ENCODE measurements around the gene LZTS2.

DNA sequence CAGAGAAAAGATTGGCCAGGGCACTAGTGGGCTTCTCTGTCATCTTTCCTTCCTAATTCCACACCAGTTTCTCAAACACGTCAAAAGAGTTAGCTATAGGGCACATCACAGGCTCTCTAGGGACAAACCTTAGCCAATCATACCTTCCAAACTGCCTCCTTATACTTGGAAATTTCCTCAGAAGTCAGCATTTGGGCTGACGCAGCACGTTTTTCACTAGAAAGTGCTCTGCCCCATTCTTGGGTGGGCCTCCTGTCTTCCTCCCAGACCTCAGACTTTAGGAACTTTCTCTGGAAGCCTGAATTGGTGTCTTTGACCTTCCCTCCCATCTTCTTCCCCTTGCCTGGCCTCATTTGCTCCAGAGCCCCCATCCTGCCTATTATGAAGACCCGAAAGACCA is 42.5 kb downstream of the LZTS2 start:
- no peak for TF ChIP-seq USF2 (IDR thresholded peaks at IDR 0.05; ENCODE audit: borderline replicate concordance, low read depth, low read length)
- no peak for TF ChIP-seq NRF1 (IDR thresholded peaks at IDR 0.05; ENCODE audit: low read depth, low read length)
- TF ChIP-seq CTCF (IDR thresholded peaks at IDR 0.05), result no peak
- no peak for TF ChIP-seq GABPA (IDR thresholded peaks at IDR 0.05; ENCODE audit: low read depth)
- TF ChIP-seq POLR2AphosphoS5 (IDR thresholded peaks at IDR 0.05; ENCODE audit: low read depth, low read length), result no peak
- no peak for TF ChIP-seq EZH2phosphoT487 (IDR thresholded peaks at IDR 0.05; ENCODE audit: borderline replicate concordance, low read depth)
- no peak for TF ChIP-seq SMC3 (IDR thresholded peaks at IDR 0.05; ENCODE audit: low read depth, low read length)
- no peak for TF ChIP-seq SIN3A (IDR thresholded peaks at IDR 0.05; ENCODE audit: borderline replicate concordance, low read depth, low read length)
- no peak for TF ChIP-seq RAD21 (IDR thresholded peaks at IDR 0.05; ENCODE audit: low read length)
- TF ChIP-seq, protein P1, sequence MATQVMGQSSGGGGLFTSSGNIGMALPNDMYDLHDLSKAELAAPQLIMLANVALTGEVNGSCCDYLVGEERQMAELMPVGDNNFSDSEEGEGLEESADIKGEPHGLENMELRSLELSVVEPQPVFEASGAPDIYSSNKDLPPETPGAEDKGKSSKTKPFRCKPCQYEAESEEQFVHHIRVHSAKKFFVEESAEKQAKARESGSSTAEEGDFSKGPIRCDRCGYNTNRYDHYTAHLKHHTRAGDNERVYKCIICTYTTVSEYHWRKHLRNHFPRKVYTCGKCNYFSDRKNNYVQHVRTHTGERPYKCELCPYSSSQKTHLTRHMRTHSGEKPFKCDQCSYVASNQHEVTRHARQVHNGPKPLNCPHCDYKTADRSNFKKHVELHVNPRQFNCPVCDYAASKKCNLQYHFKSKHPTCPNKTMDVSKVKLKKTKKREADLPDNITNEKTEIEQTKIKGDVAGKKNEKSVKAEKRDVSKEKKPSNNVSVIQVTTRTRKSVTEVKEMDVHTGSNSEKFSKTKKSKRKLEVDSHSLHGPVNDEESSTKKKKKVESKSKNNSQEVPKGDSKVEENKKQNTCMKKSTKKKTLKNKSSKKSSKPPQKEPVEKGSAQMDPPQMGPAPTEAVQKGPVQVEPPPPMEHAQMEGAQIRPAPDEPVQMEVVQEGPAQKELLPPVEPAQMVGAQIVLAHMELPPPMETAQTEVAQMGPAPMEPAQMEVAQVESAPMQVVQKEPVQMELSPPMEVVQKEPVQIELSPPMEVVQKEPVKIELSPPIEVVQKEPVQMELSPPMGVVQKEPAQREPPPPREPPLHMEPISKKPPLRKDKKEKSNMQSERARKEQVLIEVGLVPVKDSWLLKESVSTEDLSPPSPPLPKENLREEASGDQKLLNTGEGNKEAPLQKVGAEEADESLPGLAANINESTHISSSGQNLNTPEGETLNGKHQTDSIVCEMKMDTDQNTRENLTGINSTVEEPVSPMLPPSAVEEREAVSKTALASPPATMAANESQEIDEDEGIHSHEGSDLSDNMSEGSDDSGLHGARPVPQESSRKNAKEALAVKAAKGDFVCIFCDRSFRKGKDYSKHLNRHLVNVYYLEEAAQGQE (IDR thresholded peaks at IDR 0.05; ENCODE audit: low read depth, low read length), result no peak
- TF ChIP-seq EP300 (IDR thresholded peaks at IDR 0.05; ENCODE audit: borderline replicate concordance in 1 of 2, low read depth in 1 of 2, low read length in 1 of 2), result no peak
- TF ChIP-seq, protein P2, sequence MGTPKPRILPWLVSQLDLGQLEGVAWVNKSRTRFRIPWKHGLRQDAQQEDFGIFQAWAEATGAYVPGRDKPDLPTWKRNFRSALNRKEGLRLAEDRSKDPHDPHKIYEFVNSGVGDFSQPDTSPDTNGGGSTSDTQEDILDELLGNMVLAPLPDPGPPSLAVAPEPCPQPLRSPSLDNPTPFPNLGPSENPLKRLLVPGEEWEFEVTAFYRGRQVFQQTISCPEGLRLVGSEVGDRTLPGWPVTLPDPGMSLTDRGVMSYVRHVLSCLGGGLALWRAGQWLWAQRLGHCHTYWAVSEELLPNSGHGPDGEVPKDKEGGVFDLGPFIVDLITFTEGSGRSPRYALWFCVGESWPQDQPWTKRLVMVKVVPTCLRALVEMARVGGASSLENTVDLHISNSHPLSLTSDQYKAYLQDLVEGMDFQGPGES (IDR thresholded peaks at IDR 0.05; ENCODE audit: low read depth, low read length), result no peak

Data from SK-N-SH (cell line).